Stimulated activated CD8-positive, alpha-beta memory T cell treated with anti-CD3 and anti-CD28 coated beads, Interleukin-2, amount 100 ng/mL, for 48 hours (primary cell): ENCODE results near the gene FRMPD2.
"Not testable (repeated sequence)": the region's sequence is repeated elsewhere in the genome, so short reads cannot be mapped to it uniquely, and the experiment has no call there.

ENCODE experiments used
- DNase-seq, 2 donors: peaks; one replicate each; pipeline ENCODE4 v3.0.0-alpha.2; 2020; ENCODE audit warnings: low read depth in 2 of 2

The FRMPD2 gene

GRCh38 chr10:48233559-48234005 lies 40.9 kb downstream of the FRMPD2 start:
- no peak for DNase-seq

GRCh38 chr10:48232717-48233447 lies 41.6 kb downstream of the FRMPD2 start:
- no peak for DNase-seq

- DNase-seq = no peak
Observed at GRCh38 chr10:48231699-48232315, 42.7 kb downstream of the FRMPD2 start.

- DNase-seq = no peak
Observed at GRCh38 chr10:48231178-48231577, 43.3 kb downstream of the FRMPD2 start.

- DNase-seq = no peak
Observed at GRCh38 chr10:48227213-48227612, 47.3 kb downstream of the FRMPD2 start.

- DNase-seq = no peak
Observed at GRCh38 chr10:48224979-48225560, 49.4 kb downstream of the FRMPD2 start.

- no peak for DNase-seq
Observed at GRCh38 chr10:48224296-48224695, 50.2 kb downstream of the FRMPD2 start.

GRCh38 chr10:48221814-48222213 lies 52.7 kb downstream of the FRMPD2 start:
- no peak for DNase-seq

GRCh38 chr10:48221031-48221430 lies 53.5 kb downstream of the FRMPD2 start:
- not testable (repeated sequence) for DNase-seq

- DNase-seq = no peak
Observed at GRCh38 chr10:48219194-48219593, 55.3 kb downstream of the FRMPD2 start.

GRCh38 chr10:48216744-48217143 lies 57.8 kb downstream of the FRMPD2 start:
- DNase-seq = no peak

GRCh38 chr10:48216204-48216505 lies 58.3 kb downstream of the FRMPD2 start:
- no peak for DNase-seq

- DNase-seq = peak; percentile 7 to 45
Observed at GRCh38 chr10:48215486-48216203, 58.9 kb downstream of the FRMPD2 start.

GRCh38 chr10:48214716-48215485 lies 59.6 kb downstream of the FRMPD2 start:
- DNase-seq = no peak

- DNase-seq = no peak
Observed at GRCh38 chr10:48213047-48213446, 61.4 kb downstream of the FRMPD2 start.

- DNase-seq = no peak
Observed at GRCh38 chr10:48211777-48212176, 62.7 kb downstream of the FRMPD2 start.

- DNase-seq = no peak
Observed at GRCh38 chr10:48210966-48211365, 63.5 kb downstream of the FRMPD2 start.

- no peak for DNase-seq
Observed at GRCh38 chr10:48210391-48210790, 64.1 kb downstream of the FRMPD2 start.

- no peak for DNase-seq
Observed at GRCh38 chr10:48209241-48209640, 65.3 kb downstream of the FRMPD2 start.

GRCh38 chr10:48207853-48208252 lies 66.6 kb downstream of the FRMPD2 start:
- no peak for DNase-seq

- no peak for DNase-seq
Observed at GRCh38 chr10:48206482-48207250, 67.8 kb downstream of the FRMPD2 start.
